Lower leg skin (tissue), 3 donors: Measurements from ENCODE around the gene NHERF2.

Experiments
- POLR2A ChIP-seq, 2 donors: fragments of 450-650 bp; IDR thresholded peaks; one replicate each; pipeline ENCODE4 v1.6.1; 2016 to 2017; ENCODE audit warnings: antibody characterized with exemption in 2 of 2, mild to moderate bottlenecking in 1 of 2, moderate library complexity in 1 of 2
- TF ChIP-seq, protein P1 (sequence below), 3 donors: fragments of 450-650 bp; IDR thresholded peaks; one replicate each; pipeline ENCODE4 v1.5.1; 2016; ENCODE audit warnings: antibody characterized with exemption in 3 of 3, mild to moderate bottlenecking in 3 of 3, moderate library complexity in 2 of 3

DNA sequence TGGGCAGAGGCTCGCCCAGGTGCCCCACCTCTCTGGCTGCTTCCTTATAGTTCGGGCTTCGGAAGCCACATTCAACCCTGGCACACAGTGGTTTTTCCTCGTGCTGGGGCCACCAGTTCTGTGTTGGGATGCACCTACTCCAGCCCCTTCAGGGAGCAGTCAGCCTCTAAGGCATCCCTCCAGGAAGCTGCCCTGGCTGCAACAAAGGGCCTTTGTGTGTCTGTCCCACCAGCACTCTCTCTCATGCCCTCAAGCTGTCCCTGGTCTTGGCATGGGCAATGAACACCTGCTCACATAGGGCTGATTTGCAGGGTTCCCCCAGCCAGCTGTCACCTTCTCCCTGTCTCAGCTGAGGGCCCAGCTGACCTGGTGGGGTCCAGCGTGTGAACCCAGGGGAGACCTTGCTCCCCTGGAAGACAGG, 44.7 kb upstream of the NHERF2 start:
- TF ChIP-seq, protein P1, sequence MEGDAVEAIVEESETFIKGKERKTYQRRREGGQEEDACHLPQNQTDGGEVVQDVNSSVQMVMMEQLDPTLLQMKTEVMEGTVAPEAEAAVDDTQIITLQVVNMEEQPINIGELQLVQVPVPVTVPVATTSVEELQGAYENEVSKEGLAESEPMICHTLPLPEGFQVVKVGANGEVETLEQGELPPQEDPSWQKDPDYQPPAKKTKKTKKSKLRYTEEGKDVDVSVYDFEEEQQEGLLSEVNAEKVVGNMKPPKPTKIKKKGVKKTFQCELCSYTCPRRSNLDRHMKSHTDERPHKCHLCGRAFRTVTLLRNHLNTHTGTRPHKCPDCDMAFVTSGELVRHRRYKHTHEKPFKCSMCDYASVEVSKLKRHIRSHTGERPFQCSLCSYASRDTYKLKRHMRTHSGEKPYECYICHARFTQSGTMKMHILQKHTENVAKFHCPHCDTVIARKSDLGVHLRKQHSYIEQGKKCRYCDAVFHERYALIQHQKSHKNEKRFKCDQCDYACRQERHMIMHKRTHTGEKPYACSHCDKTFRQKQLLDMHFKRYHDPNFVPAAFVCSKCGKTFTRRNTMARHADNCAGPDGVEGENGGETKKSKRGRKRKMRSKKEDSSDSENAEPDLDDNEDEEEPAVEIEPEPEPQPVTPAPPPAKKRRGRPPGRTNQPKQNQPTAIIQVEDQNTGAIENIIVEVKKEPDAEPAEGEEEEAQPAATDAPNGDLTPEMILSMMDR (IDR thresholded peaks at IDR 0.05): no peak
- no peak for TF ChIP-seq POLR2A (IDR thresholded peaks at IDR 0.05)
